ENCODE results near the gene NPY. TPM values are rescaled to one million over a fixed set of nuclear protein-coding genes. Genes with fewer than 3 reads are reported as not detected.

Gene NPY
- total and polyA plus RNA-seq, 4 donors, result 13.0 to 93.2 (median 32.4) TPM

- Histone ChIP-seq H3K4me3 (ENCODE audit: low read depth, low read length) (no peak overlapping the region), H3K9me3 (ENCODE audit: control insufficient read depth, insufficient read depth, low read length) (no peaks in the 10 kb centered on the region), H3K4me1 (ENCODE audit: control insufficient read depth, insufficient read depth, low read length) (no peaks in the 10 kb centered on the region), H3K36me3 (ENCODE audit: control insufficient read depth, insufficient read depth, low read length) (no peaks in the 10 kb centered on the region), H3K27me3 (ENCODE audit: control insufficient read depth, insufficient read depth, low read length) (no peaks in the 10 kb centered on the region), H3K27ac (ENCODE audit: low read depth, low read length) (no peak overlapping the region)
- WGBS (ENCODE audit: insufficient coverage), result 83% methylated on average over 2 of the region's 2 CpGs
- no peak for DNase-seq (ENCODE audit: low read depth in 4 of 6, low spot score in 6 of 6)
These were observed 44.9 kb downstream of the NPY start for GRCh38 chr7:24328894-24329293.

GRCh38 chr7:24334012-24334411 lies 50.0 kb downstream of the NPY start:
- no peak for DNase-seq (ENCODE audit: low read depth in 4 of 6, low spot score in 6 of 6)
- Histone ChIP-seq H3K4me1 (ENCODE audit: control insufficient read depth, insufficient read depth, low read length) (no peaks in the 10 kb centered on the region), H3K9me3 (ENCODE audit: control insufficient read depth, insufficient read depth, low read length) (no peaks in the 10 kb centered on the region), H3K27ac (ENCODE audit: low read depth, low read length) (no peak overlapping the region), H3K36me3 (ENCODE audit: control insufficient read depth, insufficient read depth, low read length) (no peaks in the 10 kb centered on the region), H3K27me3 (ENCODE audit: control insufficient read depth, insufficient read depth, low read length) (no peaks in the 10 kb centered on the region), H3K4me3 (ENCODE audit: low read depth, low read length) (no peak overlapping the region)
- no CpG with 5 or more reads among the region's 2 CpGs for WGBS (ENCODE audit: insufficient coverage)

- H3K4me1 ChIP-seq (ENCODE audit: control insufficient read depth, insufficient read depth, low read length), result no peaks in the 10 kb centered on the region
- H3K9me3 ChIP-seq (ENCODE audit: control insufficient read depth, insufficient read depth, low read length), result no peaks in the 10 kb centered on the region
- WGBS (ENCODE audit: insufficient coverage), result no CpG with 5 or more reads among the region's 3 CpGs
- H3K4me3 ChIP-seq (ENCODE audit: low read depth, low read length), result no peak overlapping the region
- no peak overlapping the region for H3K27ac ChIP-seq (ENCODE audit: low read depth, low read length)
- no peaks in the 10 kb centered on the region for H3K27me3 ChIP-seq (ENCODE audit: control insufficient read depth, insufficient read depth, low read length)
- H3K36me3 ChIP-seq (ENCODE audit: control insufficient read depth, insufficient read depth, low read length), result no peaks in the 10 kb centered on the region
- DNase-seq (ENCODE audit: low read depth in 4 of 6, low spot score in 6 of 6), result peak in 1 of 6 donors; percentile 30
These were observed 50.6 kb downstream of the NPY start for GRCh38 chr7:24334627-24335026.

GRCh38 chr7:24336461-24336860 lies 52.5 kb downstream of the NPY start:
- no peak for DNase-seq (ENCODE audit: low read depth in 4 of 6, low spot score in 6 of 6)
- no peaks in the 10 kb centered on the region for H3K4me1 ChIP-seq (ENCODE audit: control insufficient read depth, insufficient read depth, low read length)
- no peaks in the 10 kb centered on the region for H3K27me3 ChIP-seq (ENCODE audit: control insufficient read depth, insufficient read depth, low read length)
- H3K36me3 ChIP-seq (ENCODE audit: control insufficient read depth, insufficient read depth, low read length), result no peaks in the 10 kb centered on the region
- H3K4me3 ChIP-seq (ENCODE audit: low read depth, low read length), result no peak overlapping the region
- H3K9me3 ChIP-seq (ENCODE audit: control insufficient read depth, insufficient read depth, low read length), result no peaks in the 10 kb centered on the region
- H3K27ac ChIP-seq (ENCODE audit: low read depth, low read length), result no peak overlapping the region
- WGBS (ENCODE audit: insufficient coverage), result 71% methylated on average over 4 of the region's 8 CpGs

GRCh38 chr7:24337180-24337579 lies 53.2 kb downstream of the NPY start:
- no peaks in the 10 kb centered on the region for H3K9me3 ChIP-seq (ENCODE audit: control insufficient read depth, insufficient read depth, low read length)
- no peaks in the 10 kb centered on the region for H3K27me3 ChIP-seq (ENCODE audit: control insufficient read depth, insufficient read depth, low read length)
- no peak overlapping the region for H3K27ac ChIP-seq (ENCODE audit: low read depth, low read length)
- H3K36me3 ChIP-seq (ENCODE audit: control insufficient read depth, insufficient read depth, low read length), result no peaks in the 10 kb centered on the region
- DNase-seq (ENCODE audit: low read depth in 4 of 6, low spot score in 6 of 6), result peak in 5 of 6 donors; percentile 44 to 93 (median 55)
- WGBS (ENCODE audit: insufficient coverage), result 0% methylated on average over 1 of the region's 6 CpGs
- H3K4me3 ChIP-seq (ENCODE audit: low read depth, low read length), result no peak overlapping the region
- no peaks in the 10 kb centered on the region for H3K4me1 ChIP-seq (ENCODE audit: control insufficient read depth, insufficient read depth, low read length)

GRCh38 chr7:24339575-24339974 lies 55.6 kb downstream of the NPY start:
- no peak overlapping the region for H3K4me3 ChIP-seq (ENCODE audit: low read depth, low read length)
- 94% methylated on average over 4 of the region's 5 CpGs for WGBS (ENCODE audit: insufficient coverage)

GRCh38 chr7:24340727-24341126 lies 56.7 kb downstream of the NPY start:
- H3K27ac ChIP-seq (ENCODE audit: low read depth, low read length), result no peak overlapping the region
- no peaks in the 10 kb centered on the region for H3K9me3 ChIP-seq (ENCODE audit: control insufficient read depth, insufficient read depth, low read length)
- H3K36me3 ChIP-seq (ENCODE audit: control insufficient read depth, insufficient read depth, low read length), result no peaks in the 10 kb centered on the region
- 96% methylated on average over 3 of the region's 3 CpGs for WGBS (ENCODE audit: insufficient coverage)
- H3K4me1 ChIP-seq (ENCODE audit: control insufficient read depth, insufficient read depth, low read length), result peaks cover 4% of the 10 kb centered on the region
- DNase-seq (ENCODE audit: low read depth in 4 of 6, low spot score in 6 of 6), result no peak
- H3K27me3 ChIP-seq (ENCODE audit: control insufficient read depth, insufficient read depth, low read length), result no peaks in the 10 kb centered on the region
- no peak overlapping the region for H3K4me3 ChIP-seq (ENCODE audit: low read depth, low read length)

More at GRCh38 chr7:24339575-24339974, 55.6 kb downstream of the NPY start:
- no peak for DNase-seq (ENCODE audit: low read depth in 4 of 6, low spot score in 6 of 6)
- no peaks in the 10 kb centered on the region for H3K36me3 ChIP-seq (ENCODE audit: control insufficient read depth, insufficient read depth, low read length)
- peaks cover 4% of the 10 kb centered on the region for H3K4me1 ChIP-seq (ENCODE audit: control insufficient read depth, insufficient read depth, low read length)
- H3K9me3 ChIP-seq (ENCODE audit: control insufficient read depth, insufficient read depth, low read length), result no peaks in the 10 kb centered on the region
- no peak overlapping the region for H3K27ac ChIP-seq (ENCODE audit: low read depth, low read length)
- H3K27me3 ChIP-seq (ENCODE audit: control insufficient read depth, insufficient read depth, low read length), result no peaks in the 10 kb centered on the region

Data from spinal cord (tissue), 10 donors.